GM23338 (cell line): ENCODE results near the gene DFFB. TPM values are rescaled to one million over a fixed set of nuclear protein-coding genes. Genes with fewer than 3 reads are reported as not detected.

Experiments used
- ATAC-seq: fragments of 200-7000 bp; cut with Tn5 transposase; 3 replicates; pipeline ENCODE4 v1.9.1; 2020
- DNase-seq: peaks from one replicate; pipeline ENCODE4 v3.0.0-alpha.2; 2015; ENCODE audit warnings: low spot score
- H2AFZ ChIP-seq: fragments of 200-600 bp; sonication (generic); 2 replicates; pipeline ENCODE4 v1.8.0; 2016; ENCODE audit warnings: antibody characterized with exemption, mild to moderate bottlenecking, moderate library complexity
- H3F3A ChIP-seq: fragments of 200-600 bp; sonication (generic); replicated peaks from 2 replicates; pipeline ENCODE4 v1.8.0; 2017; ENCODE audit warnings: antibody characterized with exemption, mixed run types, low read depth
- H3K27ac ChIP-seq: fragments of 200-600 bp; sonication (generic); 2 replicates; pipeline ENCODE4 v1.6.1; 2016; ENCODE audit warnings: low read depth
- H3K27me3 ChIP-seq: fragments of 200-600 bp; sonication (generic); 2 replicates; pipeline ENCODE4 v1.8.0; 2016; ENCODE audit warnings: mild to moderate bottlenecking, mixed run types, moderate library complexity; ENCODE audit not compliant: insufficient read depth
- H3K36me3 ChIP-seq: fragments of 200-600 bp; sonication (generic); 2 replicates; pipeline ENCODE4 v1.8.0; 2016; ENCODE audit warnings: mild to moderate bottlenecking; ENCODE audit not compliant: insufficient read depth
- H3K4me1 ChIP-seq: fragments of 200-600 bp; sonication (generic); 2 replicates; pipeline ENCODE4 v1.8.0; 2016; ENCODE audit warnings: mild to moderate bottlenecking, moderate library complexity; ENCODE audit not compliant: insufficient read depth
- H3K4me2 ChIP-seq: fragments of 200-600 bp; sonication (generic); 2 replicates; pipeline ENCODE4 v1.7.1; 2017; ENCODE audit warnings: mixed run types
- H3K4me3 ChIP-seq: fragments of 200-600 bp; sonication (generic); 2 replicates; pipeline ENCODE4 v1.6.1; 2016; ENCODE audit warnings: mixed run types
- H3K79me2 ChIP-seq: fragments of 200-600 bp; sonication (generic); replicated peaks from 2 replicates; pipeline ENCODE4 v1.8.0; 2017; ENCODE audit warnings: mild to moderate bottlenecking; ENCODE audit not compliant: insufficient read depth
- H3K9me2 ChIP-seq: fragments of 200-600 bp; sonication (generic); 2 replicates; pipeline ENCODE4 v1.8.0; 2017; ENCODE audit not compliant: insufficient read depth
- H4K20me1 ChIP-seq: fragments of 200-600 bp; sonication (generic); replicated peaks from 2 replicates; pipeline ENCODE4 v1.8.0; 2017; ENCODE audit warnings: mild to moderate bottlenecking; ENCODE audit not compliant: insufficient read depth
- H3K27ac Mint-ChIP-seq: 2 replicates; pipeline ENCODE4 v1.8.0; 2020; ENCODE audit warnings: inconsistent platforms, mild to moderate bottlenecking, moderate library complexity, mixed read lengths
- H3K27me3 Mint-ChIP-seq: 3 replicates; pipeline ENCODE4 v1.8.0; 2022; ENCODE audit warnings: low read depth, mild to moderate bottlenecking, moderate library complexity, mixed read lengths, inconsistent platforms; ENCODE audit not compliant: insufficient read depth, poor library complexity
- H3K36me3 Mint-ChIP-seq: 3 replicates; pipeline ENCODE4 v1.8.0; 2021; ENCODE audit warnings: low read depth, mild to moderate bottlenecking, inconsistent platforms, moderate library complexity, mixed read lengths
- H3K4me1 Mint-ChIP-seq: 3 replicates; pipeline ENCODE4 v1.8.0; 2020; ENCODE audit warnings: mild to moderate bottlenecking, inconsistent platforms, mixed read lengths
- H3K4me3 Mint-ChIP-seq: 3 replicates; pipeline ENCODE4 v1.8.0; 2021; ENCODE audit warnings: moderate library complexity, mild to moderate bottlenecking, inconsistent platforms, mixed read lengths
- H3K9me3 Mint-ChIP-seq: 3 replicates; pipeline ENCODE4 v1.8.0; 2020; ENCODE audit warnings: moderate library complexity, mild to moderate bottlenecking, inconsistent platforms, mixed read lengths
- CREB1 ChIP-seq: fragments of 250-450 bp; sonication (Bioruptor Pico); IDR thresholded peaks from 2 replicates; pipeline ENCODE4 v1.5.0; 2020; ENCODE audit warnings: low read depth, mild to moderate bottlenecking, moderate library complexity
- EZH2 ChIP-seq: fragments of 200-600 bp; sonication (generic); IDR thresholded peaks from one replicate; pipeline ENCODE4 v1.8.0; 2017; ENCODE audit warnings: antibody characterized with exemption, mild to moderate bottlenecking, low read depth; ENCODE audit not compliant: unreplicated experiment
- EZH2phosphoT487 ChIP-seq: fragments of 200-600 bp; sonication (generic); IDR thresholded peaks from one replicate; pipeline ENCODE4 v1.8.1; 2018; ENCODE audit warnings: antibody characterized with exemption; ENCODE audit not compliant: unreplicated experiment
- JUNB ChIP-seq: IDR thresholded peaks from one replicate; pipeline ENCODE4 v1.6.1; 2016; ENCODE audit warnings: antibody characterized with exemption; ENCODE audit not compliant: unreplicated experiment
- NANOG ChIP-seq: IDR thresholded peaks from 2 replicates; pipeline ENCODE4 v1.6.1; 2016; ENCODE audit warnings: antibody characterized with exemption, borderline replicate concordance
- POLR2AphosphoS5 ChIP-seq: IDR thresholded peaks from 2 replicates; pipeline ENCODE4 v1.6.1; 2016; ENCODE audit warnings: antibody characterized with exemption, low read depth
- REST ChIP-seq: IDR thresholded peaks from one replicate; pipeline ENCODE4 v1.6.1; 2018; ENCODE audit warnings: antibody characterized with exemption; ENCODE audit not compliant: unreplicated experiment
- STAT1 ChIP-seq: IDR thresholded peaks from one replicate; pipeline ENCODE4 v1.6.1; 2016; ENCODE audit warnings: antibody characterized with exemption; ENCODE audit not compliant: unreplicated experiment
- ZNF114 ChIP-seq: fragments of 250-450 bp; sonication (Bioruptor Pico); IDR thresholded peaks from 2 replicates; pipeline ENCODE4 v1.5.0; 2020; ENCODE audit warnings: mild to moderate bottlenecking, moderate library complexity
- ZNF331 ChIP-seq: fragments of 250-450 bp; sonication (Bioruptor Pico); IDR thresholded peaks from 2 replicates; pipeline ENCODE4 v1.5.0; 2020; ENCODE audit warnings: low read depth, mild to moderate bottlenecking, moderate library complexity
- ZNF462 ChIP-seq: fragments of 250-450 bp; sonication (Bioruptor Pico); IDR thresholded peaks from 2 replicates; pipeline ENCODE4 v1.5.0; 2020; ENCODE audit warnings: mild to moderate bottlenecking, moderate library complexity
- polyA plus RNA-seq: library from polyadenylated mRNA; unstranded; fragments of >200 nt; fragmentation: Nextera tagmentation; extraction: Ambion mirVana; gene quantifications from 2 replicates; pipeline ENCODE4 v1.2.1, GENCODE V29; 2016
- total RNA-seq: library from RNA; depleted of rRNA; stranded (reverse); fragments of >200 nt; shearing (Covaris generic); gene quantifications from 2 replicates; pipeline ENCODE4 v1.2.3, GENCODE V29; 2014
- TF ChIP-seq, protein P1 (sequence below): IDR thresholded peaks from 2 replicates; pipeline ENCODE4 v1.6.1; 2016; ENCODE audit warnings: antibody characterized with exemption
- TF ChIP-seq, protein P2 (sequence below), 2 experiments: fragments of 200-600 bp in 1 of 2; sonication (generic) in 1 of 2; conservative IDR thresholded peaks; 2 replicates each; pipeline versions ENCODE4 v1.5.1 to v1.6.1; 2016 to 2017; ENCODE audit warnings: antibody characterized with exemption in 2 of 2, low read depth in 2 of 2, mild to moderate bottlenecking in 2 of 2, moderate library complexity in 1 of 2

Gene DFFB
- total and polyA plus RNA-seq, 2 experiments from 2014 or later = 6.5 to 18.1 TPM

- H3K27me3 ChIP-seq = no peaks in the 10 kb centered on the region
- TF ChIP-seq ZNF462 (CRISPR knock-in tag) (no peak), STAT1 (no peak), EZH2phosphoT487 (no peak), JUNB (no peak), REST (no peak), POLR2AphosphoS5 (no peak), CREB1 (CRISPR knock-in tag) (no peak), ZNF331 (CRISPR knock-in tag) (no peak), NANOG (no peak), EZH2 (no peak), ZNF114 (CRISPR knock-in tag) (no peak)
- TF ChIP-seq, protein P1, sequence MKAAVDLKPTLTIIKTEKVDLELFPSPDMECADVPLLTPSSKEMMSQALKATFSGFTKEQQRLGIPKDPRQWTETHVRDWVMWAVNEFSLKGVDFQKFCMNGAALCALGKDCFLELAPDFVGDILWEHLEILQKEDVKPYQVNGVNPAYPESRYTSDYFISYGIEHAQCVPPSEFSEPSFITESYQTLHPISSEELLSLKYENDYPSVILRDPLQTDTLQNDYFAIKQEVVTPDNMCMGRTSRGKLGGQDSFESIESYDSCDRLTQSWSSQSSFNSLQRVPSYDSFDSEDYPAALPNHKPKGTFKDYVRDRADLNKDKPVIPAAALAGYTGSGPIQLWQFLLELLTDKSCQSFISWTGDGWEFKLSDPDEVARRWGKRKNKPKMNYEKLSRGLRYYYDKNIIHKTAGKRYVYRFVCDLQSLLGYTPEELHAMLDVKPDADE = no peak
- TF ChIP-seq, protein P2, sequence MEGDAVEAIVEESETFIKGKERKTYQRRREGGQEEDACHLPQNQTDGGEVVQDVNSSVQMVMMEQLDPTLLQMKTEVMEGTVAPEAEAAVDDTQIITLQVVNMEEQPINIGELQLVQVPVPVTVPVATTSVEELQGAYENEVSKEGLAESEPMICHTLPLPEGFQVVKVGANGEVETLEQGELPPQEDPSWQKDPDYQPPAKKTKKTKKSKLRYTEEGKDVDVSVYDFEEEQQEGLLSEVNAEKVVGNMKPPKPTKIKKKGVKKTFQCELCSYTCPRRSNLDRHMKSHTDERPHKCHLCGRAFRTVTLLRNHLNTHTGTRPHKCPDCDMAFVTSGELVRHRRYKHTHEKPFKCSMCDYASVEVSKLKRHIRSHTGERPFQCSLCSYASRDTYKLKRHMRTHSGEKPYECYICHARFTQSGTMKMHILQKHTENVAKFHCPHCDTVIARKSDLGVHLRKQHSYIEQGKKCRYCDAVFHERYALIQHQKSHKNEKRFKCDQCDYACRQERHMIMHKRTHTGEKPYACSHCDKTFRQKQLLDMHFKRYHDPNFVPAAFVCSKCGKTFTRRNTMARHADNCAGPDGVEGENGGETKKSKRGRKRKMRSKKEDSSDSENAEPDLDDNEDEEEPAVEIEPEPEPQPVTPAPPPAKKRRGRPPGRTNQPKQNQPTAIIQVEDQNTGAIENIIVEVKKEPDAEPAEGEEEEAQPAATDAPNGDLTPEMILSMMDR (conservative IDR thresholded peaks at IDR 0.05; ENCODE audit: low read depth in 2 of 2) = no peak
- Mint-ChIP-seq H3K27ac (no peak overlapping the region), H3K9me3 (peaks cover 73% of the 10 kb centered on the region), H3K27me3 (peaks cover 9% of the 10 kb centered on the region), H3K4me3 (no peak overlapping the region), H3K36me3 (peaks cover 10% of the 10 kb centered on the region), H3K4me1 (no peaks in the 10 kb centered on the region)
- DNase-seq (no peak), ATAC-seq (no peak)
- H3K9me2 ChIP-seq = no peaks in the 10 kb centered on the region
- H3F3A ChIP-seq = peaks cover 3% of the 10 kb centered on the region; the same call in 1 of the 2 replicates
- H3K4me2 ChIP-seq = no peak overlapping the region
- H3K36me3 ChIP-seq = peaks cover 9% of the 10 kb centered on the region
- no peak overlapping the region for H3K4me3 ChIP-seq
- no peak overlapping the region for H3K27ac ChIP-seq
- no peaks in the 10 kb centered on the region for H3K4me1 ChIP-seq
- H2AFZ ChIP-seq = no peak overlapping the region
- H3K79me2 ChIP-seq = no peaks in the 10 kb centered on the region
- H4K20me1 ChIP-seq = no peaks in the 10 kb centered on the region
These were observed 67.0 kb downstream of the DFFB start for GRCh38 chr1:3924186-3924824.
